HG03175 (cell line): ENCODE data around the gene PALD1.
"Not testable (repeated sequence)": the region's sequence is repeated elsewhere in the genome, so short reads cannot be mapped to it uniquely, and the experiment has no call there.

Source experiments
- ATAC-seq: cut with Tn5 transposase; IDR thresholded peaks from one replicate; pipeline ENCODE4 v1.9.1; 2021; ENCODE audit warnings: mild to moderate bottlenecking, moderate library complexity; ENCODE audit not compliant: unreplicated experiment

PALD1 gene

DNA sequence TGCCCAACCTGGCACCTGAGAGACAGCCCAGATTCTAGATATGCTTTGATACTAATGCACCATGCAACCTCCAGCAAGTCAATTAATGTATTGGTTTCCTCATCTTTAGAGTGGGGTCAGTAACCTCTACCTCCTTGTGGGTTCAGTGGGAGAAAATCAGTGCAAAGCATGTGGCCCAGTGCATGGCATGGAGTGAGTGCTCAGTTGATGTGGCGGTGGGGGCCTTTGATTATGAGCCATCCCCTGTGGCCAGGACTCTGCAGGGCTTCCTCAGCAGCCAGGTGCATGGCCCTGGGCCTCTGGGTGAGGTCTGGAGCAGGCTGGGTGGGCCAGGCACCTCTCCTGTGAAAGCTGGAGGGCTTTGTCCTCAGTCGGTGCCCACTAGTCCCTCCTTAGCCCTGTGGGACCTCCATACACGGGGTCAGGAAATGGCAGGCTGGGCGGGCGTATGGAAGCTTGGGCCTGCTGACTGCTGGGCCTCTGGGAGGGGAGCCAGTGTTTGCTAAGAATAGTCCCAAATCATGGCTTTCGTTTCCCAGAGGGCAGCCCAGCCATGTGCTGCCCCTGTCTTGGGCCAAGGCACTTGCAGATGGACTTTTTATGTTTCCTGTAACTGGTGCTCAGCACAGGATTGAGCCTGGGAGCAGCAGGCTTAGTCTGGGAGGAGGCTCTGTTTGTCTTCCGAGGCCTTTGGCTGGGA, 3.4 kb downstream of the PALD1 start:
- no peak for ATAC-seq

DNA sequence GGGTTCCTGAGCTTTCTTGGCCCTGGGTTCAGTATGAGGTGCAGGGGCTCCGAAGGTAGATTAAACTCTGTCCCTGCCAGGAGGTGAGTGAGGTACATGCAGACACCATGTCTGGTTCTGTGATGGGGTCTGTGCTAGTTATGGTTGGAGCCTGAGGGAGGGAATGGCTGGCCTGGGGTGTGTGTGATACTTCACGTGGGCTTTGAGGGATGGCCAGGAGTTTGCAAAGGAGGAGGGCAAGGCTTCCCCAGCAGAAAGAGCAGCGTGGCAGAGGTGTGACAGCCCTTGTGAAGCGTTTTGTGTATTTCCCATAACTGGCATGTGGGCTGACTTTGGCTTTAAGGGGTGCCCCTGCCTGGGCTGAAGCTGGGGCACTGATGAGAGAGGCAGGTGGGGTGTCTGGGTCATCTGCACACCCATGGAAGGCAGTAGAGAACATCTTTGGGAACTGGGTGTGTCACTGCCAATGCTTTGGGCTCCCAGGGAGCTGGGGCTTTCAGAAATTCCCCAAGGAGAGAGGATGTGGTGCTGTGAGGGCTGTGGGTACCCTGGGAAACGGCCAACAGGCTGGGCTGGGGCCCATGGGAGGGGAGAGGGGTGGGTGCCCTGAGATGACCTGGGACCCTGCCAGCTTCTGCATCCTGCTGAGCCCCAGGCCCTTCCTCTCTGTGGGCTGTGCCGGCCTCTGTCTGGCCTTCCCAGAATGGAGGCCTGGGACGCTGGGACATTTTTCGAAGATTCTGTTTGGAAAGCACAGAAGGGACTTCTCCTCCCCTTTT, 4.6 kb downstream of the PALD1 start:
- no peak for ATAC-seq

DNA sequence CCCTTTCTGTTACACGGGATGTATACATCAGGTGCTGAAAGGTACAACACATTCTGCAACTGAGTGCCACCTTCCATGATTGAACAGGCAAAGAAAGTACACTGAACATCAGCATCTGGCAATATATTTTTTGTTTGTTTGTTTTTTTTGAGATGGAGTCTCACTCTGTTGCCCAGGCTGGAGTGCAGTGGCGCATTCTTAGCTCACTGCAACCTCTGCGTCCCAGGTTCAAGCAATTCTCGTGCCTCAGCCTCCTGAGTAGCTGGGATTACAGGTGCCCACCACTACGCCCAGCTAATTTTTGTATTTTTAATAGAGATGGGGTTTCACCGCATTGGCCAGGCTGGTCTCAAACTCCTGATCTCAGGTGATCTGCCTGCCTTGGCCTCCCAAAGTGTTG, 5.3 kb downstream of the PALD1 start:
- ATAC-seq = not testable (repeated sequence)

- no peak for ATAC-seq
Observed at GRCh38 chr10:70487824-70488223, 9.3 kb downstream of the PALD1 start.

GRCh38 chr10:70490142-70490541, 11.6 kb downstream of the PALD1 start:
- no peak for ATAC-seq

DNA sequence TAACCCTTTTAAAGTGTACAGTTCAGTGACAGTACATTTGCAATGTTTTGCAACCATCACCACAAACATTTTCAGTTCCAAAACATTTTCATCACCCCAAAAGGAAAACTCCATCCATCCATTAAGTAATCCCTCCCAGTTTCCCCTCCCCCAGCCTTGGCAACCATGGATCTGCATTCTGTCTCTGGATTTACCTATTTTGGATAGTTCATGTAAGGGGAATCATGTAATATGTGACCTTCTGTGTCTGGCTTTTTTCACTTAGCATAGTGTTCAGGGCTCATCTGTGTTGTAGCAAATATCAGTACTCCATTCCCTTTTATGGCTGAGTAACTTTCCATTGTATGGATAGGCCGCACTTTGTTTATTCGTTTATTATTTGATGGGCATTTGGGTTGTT, 13.0 kb downstream of the PALD1 start:
- no peak for ATAC-seq

- ATAC-seq = peak; percentile 38
Observed at GRCh38 chr10:70492786-70493659, 14.5 kb downstream of the PALD1 start.

DNA sequence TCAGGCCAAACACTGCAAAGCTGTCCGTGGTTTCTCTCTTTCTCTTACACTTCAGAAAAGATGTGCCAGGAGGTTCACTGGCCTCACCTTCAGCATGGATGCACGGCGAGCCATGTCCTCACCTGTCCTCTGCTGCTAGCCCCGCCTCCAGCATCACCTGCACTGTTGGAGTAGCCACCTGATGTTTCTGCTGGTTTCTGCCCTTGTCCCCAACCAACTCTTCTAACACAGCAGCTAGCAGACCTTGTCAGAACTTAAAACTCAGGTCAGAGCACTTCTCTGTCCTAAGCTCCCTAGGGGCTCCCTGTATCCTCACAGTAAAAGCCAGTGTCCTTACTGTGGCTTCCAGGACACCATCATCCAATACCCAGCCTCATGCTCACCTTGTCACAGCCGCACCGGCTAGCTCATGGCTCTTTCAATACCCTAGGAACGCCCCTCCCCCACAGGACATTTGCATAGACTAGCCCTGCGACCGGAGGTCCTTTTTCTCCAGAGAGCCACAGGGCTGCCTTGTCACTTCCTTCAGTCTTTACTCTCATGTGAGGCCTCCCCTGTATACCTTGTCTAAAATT, 15.2 kb downstream of the PALD1 start:
- ATAC-seq = peak; percentile 71

GRCh38 chr10:70494536-70494935, 16.0 kb downstream of the PALD1 start:
- no peak for ATAC-seq

DNA sequence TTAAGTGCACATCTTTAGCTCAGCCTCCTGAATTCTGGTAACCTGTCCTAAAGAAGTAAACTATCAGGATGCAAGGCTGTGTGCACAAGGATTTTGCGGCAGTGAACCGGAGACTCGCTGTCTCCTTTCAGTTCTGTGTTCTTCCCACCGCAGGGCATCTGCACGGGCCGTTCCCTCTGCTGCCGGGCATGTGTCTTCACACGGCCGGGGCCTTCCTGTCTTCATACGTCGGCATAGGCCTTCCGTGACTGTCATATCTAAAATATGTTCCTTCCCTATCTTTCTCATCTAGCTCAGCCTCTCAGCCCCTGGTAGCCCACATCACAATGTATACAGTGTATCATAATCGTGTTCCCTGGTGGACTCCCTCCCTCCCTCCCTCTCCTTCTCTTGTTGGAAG, 16.4 kb downstream of the PALD1 start:
- no peak for ATAC-seq

GRCh38 chr10:70495691-70496261, 17.2 kb downstream of the PALD1 start:
- no peak for ATAC-seq

DNA sequence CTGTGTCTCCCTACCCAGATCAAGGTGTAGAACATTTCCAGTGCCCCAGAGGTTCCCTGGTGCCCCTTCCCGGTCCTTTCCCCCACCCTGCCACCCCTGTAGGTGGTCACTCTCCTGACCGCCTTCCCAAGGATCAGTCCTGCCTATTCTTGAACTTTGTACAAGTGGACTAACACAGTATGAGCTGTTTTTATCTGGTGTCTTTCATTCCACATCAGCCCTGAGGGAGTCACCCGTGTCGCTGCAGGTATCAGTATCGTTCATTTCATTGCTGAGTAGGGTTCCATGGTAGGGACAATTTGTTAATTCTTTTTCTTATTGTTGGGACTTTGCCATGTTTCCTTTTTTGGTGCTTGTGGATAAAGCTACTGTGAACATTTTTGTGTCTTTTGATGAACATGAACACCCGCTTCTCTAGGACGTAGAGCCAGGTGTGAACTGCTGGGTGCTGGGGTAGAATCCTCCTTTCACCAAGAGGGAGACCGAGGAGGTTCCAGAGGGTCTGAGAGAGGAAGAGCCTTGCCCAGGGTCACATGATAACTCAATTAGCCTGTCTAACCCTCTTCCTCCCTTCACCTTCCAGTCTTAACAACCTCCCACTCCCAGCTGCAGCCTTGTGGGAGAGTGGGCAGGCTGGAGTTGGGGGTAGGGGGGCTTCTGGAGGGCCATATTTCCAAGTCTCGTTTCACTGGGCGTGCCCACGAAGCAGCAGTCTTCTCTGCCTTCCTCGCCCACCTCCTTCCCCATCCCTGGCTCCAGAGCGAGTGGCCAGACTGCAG, 18.0 kb downstream of the PALD1 start:
- no peak for ATAC-seq

GRCh38 chr10:70497120-70497545, 18.6 kb downstream of the PALD1 start:
- no peak for ATAC-seq

- ATAC-seq = no peak
Observed at GRCh38 chr10:70498970-70499835, 20.6 kb downstream of the PALD1 start.

- no peak for ATAC-seq
Observed at GRCh38 chr10:70499836-70500167, 21.2 kb downstream of the PALD1 start.

GRCh38 chr10:70500368-70500767, 21.8 kb downstream of the PALD1 start:
- ATAC-seq = no peak

DNA sequence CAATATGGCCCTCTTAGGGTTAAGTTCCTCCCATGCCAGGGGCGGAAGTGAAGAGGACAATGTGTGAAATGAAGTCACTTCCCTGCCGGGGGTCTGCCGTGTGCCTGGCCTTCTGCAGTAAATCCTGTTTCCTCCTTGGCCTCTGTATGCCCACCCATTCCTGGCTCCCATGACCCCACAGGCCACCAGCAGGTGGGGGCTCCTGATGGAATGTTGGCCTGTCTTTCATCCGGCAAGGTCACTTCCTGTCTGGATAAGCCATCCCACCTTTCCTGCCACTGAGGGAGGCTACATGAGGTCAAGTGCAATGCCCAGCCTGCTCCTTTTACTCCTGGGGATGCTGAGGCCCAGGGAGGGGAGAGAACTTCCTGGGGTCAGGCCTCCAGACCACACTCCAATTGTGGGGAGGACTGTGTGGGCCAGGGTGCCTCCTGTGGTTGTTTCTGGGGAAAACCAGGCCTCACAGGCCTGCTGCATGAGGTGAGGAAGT, 22.3 kb downstream of the PALD1 start:
- ATAC-seq = no peak

- ATAC-seq = no peak
Observed at GRCh38 chr10:70502406-70502805, 23.8 kb downstream of the PALD1 start.

DNA sequence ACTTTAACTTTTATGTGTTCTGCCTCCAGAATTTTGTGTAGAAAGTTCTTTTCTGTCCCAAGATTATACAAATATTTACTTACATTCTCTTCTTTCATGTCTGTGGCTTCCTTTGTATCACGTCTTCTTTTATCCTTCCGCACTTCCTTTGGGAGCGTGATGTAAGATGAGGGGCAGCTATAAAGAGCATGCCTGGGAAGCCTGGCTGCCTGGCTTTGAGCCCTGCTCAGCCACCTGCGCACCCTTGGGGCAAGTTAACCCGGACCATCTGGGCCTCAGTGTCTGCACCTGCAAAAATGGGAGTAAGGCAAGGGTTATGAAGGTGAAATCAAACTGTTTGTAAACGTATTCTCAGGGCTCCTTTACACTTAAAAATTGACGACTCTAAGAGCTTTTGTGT, 25.2 kb downstream of the PALD1 start:
- no peak for ATAC-seq
